ENCODE results near the gene LHX4. TPM values are rescaled to one million over a fixed set of nuclear protein-coding genes. Genes with fewer than 3 reads are reported as not detected.

Gene LHX4
- total and polyA plus RNA-seq, 9 of the 15 experiments (the other 6 are each of a cell fraction or from before 2014, with no cell fraction given) = 0.01 to 0.11 (median 0.07) TPM; not detected in 5

- TF ChIP-seq GABPA (tag; conservative IDR thresholded peaks at IDR 0.05; ENCODE audit: low read depth) (no peak), POLR2AphosphoS2 (IDR thresholded peaks at IDR 0.05; ENCODE audit: low read length) (no peak), TEAD1 (CRISPR knock-in tag; IDR thresholded peaks at IDR 0.05) (0 out of 4 replicates have a peak, but pooled peaks of 1 of the 2 experiments have one; percentile 45), EHMT2 (IDR thresholded peaks at IDR 0.05) (peak; percentile 55; the same call in 1 of the 2 replicates), DACH1 (IDR thresholded peaks at IDR 0.05; ENCODE audit: partially characterized antibody) (no peak), PCBP2 (IDR thresholded peaks at IDR 0.05; ENCODE audit: low read depth, low read length, poor library complexity, severe bottlenecking) (no peak), L3MBTL2 (IDR thresholded peaks at IDR 0.05) (peak; percentile 78; the same call in 1 of the 2 replicates), HSF4 (CRISPR knock-in tag; IDR thresholded peaks at IDR 0.05; ENCODE audit: borderline replicate concordance) (no peak), PHB2 (IDR thresholded peaks at IDR 0.05; ENCODE audit: low read depth) (no peak), ZNF24 (IDR thresholded peaks at IDR 0.05) (no peak), NBN (IDR thresholded peaks at IDR 0.05; ENCODE audit: low read depth) (no peak)
- TF ChIP-seq, protein P1, sequence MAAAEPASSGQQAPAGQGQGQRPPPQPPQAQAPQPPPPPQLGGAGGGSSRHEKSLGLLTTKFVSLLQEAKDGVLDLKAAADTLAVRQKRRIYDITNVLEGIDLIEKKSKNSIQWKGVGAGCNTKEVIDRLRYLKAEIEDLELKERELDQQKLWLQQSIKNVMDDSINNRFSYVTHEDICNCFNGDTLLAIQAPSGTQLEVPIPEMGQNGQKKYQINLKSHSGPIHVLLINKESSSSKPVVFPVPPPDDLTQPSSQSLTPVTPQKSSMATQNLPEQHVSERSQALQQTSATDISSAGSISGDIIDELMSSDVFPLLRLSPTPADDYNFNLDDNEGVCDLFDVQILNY (CRISPR knock-in tag; IDR thresholded peaks at IDR 0.05) = no peak
- TF ChIP-seq, protein P2, sequence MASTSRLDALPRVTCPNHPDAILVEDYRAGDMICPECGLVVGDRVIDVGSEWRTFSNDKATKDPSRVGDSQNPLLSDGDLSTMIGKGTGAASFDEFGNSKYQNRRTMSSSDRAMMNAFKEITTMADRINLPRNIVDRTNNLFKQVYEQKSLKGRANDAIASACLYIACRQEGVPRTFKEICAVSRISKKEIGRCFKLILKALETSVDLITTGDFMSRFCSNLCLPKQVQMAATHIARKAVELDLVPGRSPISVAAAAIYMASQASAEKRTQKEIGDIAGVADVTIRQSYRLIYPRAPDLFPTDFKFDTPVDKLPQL (IDR thresholded peaks at IDR 0.05; ENCODE audit: extremely low read depth, insufficient read length) = no peak
- TF ChIP-seq, protein P3, sequence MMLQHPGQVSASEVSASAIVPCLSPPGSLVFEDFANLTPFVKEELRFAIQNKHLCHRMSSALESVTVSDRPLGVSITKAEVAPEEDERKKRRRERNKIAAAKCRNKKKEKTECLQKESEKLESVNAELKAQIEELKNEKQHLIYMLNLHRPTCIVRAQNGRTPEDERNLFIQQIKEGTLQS (IDR thresholded peaks at IDR 0.05) = no peak
- TF ChIP-seq, protein P3 (CRISPR knock-in tag; conservative IDR thresholded peaks at IDR 0.05) = no peak; the same call in 1 of the 2 replicates
- TF ChIP-seq, protein P4, sequence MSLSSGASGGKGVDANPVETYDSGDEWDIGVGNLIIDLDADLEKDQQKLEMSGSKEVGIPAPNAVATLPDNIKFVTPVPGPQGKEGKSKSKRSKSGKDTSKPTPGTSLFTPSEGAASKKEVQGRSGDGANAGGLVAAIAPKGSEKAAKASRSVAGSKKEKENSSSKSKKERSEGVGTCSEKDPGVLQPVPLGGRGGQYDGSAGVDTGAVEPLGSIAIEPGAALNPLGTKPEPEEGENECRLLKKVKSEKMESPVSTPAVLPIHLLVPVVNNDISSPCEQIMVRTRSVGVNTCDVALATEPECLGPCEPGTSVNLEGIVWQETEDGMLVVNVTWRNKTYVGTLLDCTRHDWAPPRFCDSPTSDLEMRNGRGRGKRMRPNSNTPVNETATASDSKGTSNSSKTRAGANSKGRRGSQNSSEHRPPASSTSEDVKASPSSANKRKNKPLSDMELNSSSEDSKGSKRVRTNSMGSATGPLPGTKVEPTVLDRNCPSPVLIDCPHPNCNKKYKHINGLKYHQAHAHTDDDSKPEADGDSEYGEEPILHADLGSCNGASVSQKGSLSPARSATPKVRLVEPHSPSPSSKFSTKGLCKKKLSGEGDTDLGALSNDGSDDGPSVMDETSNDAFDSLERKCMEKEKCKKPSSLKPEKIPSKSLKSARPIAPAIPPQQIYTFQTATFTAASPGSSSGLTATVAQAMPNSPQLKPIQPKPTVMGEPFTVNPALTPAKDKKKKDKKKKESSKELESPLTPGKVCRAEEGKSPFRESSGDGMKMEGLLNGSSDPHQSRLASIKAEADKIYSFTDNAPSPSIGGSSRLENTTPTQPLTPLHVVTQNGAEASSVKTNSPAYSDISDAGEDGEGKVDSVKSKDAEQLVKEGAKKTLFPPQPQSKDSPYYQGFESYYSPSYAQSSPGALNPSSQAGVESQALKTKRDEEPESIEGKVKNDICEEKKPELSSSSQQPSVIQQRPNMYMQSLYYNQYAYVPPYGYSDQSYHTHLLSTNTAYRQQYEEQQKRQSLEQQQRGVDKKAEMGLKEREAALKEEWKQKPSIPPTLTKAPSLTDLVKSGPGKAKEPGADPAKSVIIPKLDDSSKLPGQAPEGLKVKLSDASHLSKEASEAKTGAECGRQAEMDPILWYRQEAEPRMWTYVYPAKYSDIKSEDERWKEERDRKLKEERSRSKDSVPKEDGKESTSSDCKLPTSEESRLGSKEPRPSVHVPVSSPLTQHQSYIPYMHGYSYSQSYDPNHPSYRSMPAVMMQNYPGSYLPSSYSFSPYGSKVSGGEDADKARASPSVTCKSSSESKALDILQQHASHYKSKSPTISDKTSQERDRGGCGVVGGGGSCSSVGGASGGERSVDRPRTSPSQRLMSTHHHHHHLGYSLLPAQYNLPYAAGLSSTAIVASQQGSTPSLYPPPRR (CRISPR knock-in tag; IDR thresholded peaks at IDR 0.05; ENCODE audit: borderline replicate concordance) = no peak
- TF ChIP-seq, protein P5, sequence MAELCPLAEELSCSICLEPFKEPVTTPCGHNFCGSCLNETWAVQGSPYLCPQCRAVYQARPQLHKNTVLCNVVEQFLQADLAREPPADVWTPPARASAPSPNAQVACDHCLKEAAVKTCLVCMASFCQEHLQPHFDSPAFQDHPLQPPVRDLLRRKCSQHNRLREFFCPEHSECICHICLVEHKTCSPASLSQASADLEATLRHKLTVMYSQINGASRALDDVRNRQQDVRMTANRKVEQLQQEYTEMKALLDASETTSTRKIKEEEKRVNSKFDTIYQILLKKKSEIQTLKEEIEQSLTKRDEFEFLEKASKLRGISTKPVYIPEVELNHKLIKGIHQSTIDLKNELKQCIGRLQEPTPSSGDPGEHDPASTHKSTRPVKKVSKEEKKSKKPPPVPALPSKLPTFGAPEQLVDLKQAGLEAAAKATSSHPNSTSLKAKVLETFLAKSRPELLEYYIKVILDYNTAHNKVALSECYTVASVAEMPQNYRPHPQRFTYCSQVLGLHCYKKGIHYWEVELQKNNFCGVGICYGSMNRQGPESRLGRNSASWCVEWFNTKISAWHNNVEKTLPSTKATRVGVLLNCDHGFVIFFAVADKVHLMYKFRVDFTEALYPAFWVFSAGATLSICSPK (IDR thresholded peaks at IDR 0.05; ENCODE audit: borderline replicate concordance) = no peak
Observed at GRCh38 chr1:180213401-180214170, 16.5 kb upstream of the LHX4 start (continued).

Data from K562 (cell line).